Vagina (tissue), 2 donors: ENCODE measurements around the gene UNC79.

Source experiments
- CTCF ChIP-seq, 3 experiments: fragments of 450-650 bp in 2 of 3; fragments of 200-600 bp in 1 of 3; sonication (generic) in 1 of 3; IDR thresholded peaks; one replicate each; pipeline ENCODE4 v1.5.1; 2017 to 2019; ENCODE audit warnings: antibody characterized with exemption in 3 of 3, mild to moderate bottlenecking in 2 of 3, moderate library complexity in 2 of 3
- POLR2A ChIP-seq, 2 donors: fragments of 450-650 bp; IDR thresholded peaks; one replicate each; pipeline ENCODE4 v1.6.1; 2017; ENCODE audit warnings: antibody characterized with exemption in 2 of 2, mild to moderate bottlenecking in 2 of 2, moderate library complexity in 2 of 2
- POLR2AphosphoS5 ChIP-seq, 2 donors: sonication (generic); formaldehyde crosslinking; IDR thresholded peaks; one replicate each; pipeline ENCODE4 v1.9.0; 2017; ENCODE audit warnings: antibody characterized with exemption in 2 of 2, mild to moderate bottlenecking in 2 of 2, low read depth in 1 of 2; ENCODE audit not compliant: insufficient read depth in 1 of 2

GRCh38 chr14:93410893-93411292 is 19.8 kb upstream of the UNC79 start:
- TF ChIP-seq CTCF (IDR thresholded peaks at IDR 0.05) = no peak
- TF ChIP-seq POLR2A (IDR thresholded peaks at IDR 0.05) = no peak
- no peak for TF ChIP-seq POLR2AphosphoS5 (IDR thresholded peaks at IDR 0.05; ENCODE audit: insufficient read depth in 1 of 2, low read depth in 1 of 2)
